ENCODE results near the gene SUPT4H1. TPM values are rescaled to one million over a fixed set of nuclear protein-coding genes. Genes with fewer than 3 reads are reported as not detected.

The SUPT4H1 gene
- total and polyA plus RNA-seq, 9 of the 15 experiments (the other 6 are each of a cell fraction or from before 2014, with no cell fraction given), result 62.1 to 320 (median 117) TPM

DNA sequence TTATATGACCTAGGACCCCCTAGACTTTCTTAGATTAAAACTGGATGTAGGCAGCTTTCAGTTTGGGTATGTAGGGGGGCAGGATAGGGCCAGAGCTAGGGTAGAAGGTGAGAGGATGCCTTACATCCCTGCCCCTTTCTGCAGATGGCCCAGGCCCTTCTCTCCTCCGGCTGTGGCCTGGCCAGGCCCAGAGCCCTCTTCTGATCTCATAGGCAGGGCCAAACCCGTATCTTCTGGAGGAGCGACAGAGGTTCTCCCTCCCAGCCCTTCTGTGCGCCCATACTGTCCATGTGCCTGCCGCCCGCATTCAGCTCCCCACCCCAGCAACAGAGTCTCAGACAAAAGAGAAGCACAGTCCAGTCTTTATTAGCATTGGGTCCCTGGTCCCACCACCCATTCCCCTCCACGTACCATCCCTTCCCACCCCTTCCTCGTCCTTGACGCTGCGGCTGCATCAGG lies 21.4 kb downstream of the SUPT4H1 start (continued):
- TF ChIP-seq, protein P1, sequence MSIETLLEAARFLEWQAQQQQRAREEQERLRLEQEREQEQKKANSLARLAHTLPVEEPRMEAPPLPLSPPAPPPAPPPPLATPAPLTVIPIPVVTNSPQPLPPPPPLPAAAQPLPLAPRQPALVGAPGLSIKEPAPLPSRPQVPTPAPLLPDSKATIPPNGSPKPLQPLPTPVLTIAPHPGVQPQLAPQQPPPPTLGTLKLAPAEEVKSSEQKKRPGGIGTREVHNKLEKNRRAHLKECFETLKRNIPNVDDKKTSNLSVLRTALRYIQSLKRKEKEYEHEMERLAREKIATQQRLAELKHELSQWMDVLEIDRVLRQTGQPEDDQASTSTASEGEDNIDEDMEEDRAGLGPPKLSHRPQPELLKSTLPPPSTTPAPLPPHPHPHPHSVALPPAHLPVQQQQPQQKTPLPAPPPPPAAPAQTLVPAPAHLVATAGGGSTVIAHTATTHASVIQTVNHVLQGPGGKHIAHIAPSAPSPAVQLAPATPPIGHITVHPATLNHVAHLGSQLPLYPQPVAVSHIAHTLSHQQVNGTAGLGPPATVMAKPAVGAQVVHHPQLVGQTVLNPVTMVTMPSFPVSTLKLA (conservative IDR thresholded peaks at IDR 0.05), result peak in 1 of 2 experiments; percentile 66; a peak in 1 of 4 replicates
- peak; percentile 95 for TF ChIP-seq HNRNPUL1 (IDR thresholded peaks at IDR 0.05; ENCODE audit: low read length)
- TF ChIP-seq CAMTA2 (CRISPR knock-in tag; conservative IDR thresholded peaks at IDR 0.05), result no peak
- TF ChIP-seq, protein P2, sequence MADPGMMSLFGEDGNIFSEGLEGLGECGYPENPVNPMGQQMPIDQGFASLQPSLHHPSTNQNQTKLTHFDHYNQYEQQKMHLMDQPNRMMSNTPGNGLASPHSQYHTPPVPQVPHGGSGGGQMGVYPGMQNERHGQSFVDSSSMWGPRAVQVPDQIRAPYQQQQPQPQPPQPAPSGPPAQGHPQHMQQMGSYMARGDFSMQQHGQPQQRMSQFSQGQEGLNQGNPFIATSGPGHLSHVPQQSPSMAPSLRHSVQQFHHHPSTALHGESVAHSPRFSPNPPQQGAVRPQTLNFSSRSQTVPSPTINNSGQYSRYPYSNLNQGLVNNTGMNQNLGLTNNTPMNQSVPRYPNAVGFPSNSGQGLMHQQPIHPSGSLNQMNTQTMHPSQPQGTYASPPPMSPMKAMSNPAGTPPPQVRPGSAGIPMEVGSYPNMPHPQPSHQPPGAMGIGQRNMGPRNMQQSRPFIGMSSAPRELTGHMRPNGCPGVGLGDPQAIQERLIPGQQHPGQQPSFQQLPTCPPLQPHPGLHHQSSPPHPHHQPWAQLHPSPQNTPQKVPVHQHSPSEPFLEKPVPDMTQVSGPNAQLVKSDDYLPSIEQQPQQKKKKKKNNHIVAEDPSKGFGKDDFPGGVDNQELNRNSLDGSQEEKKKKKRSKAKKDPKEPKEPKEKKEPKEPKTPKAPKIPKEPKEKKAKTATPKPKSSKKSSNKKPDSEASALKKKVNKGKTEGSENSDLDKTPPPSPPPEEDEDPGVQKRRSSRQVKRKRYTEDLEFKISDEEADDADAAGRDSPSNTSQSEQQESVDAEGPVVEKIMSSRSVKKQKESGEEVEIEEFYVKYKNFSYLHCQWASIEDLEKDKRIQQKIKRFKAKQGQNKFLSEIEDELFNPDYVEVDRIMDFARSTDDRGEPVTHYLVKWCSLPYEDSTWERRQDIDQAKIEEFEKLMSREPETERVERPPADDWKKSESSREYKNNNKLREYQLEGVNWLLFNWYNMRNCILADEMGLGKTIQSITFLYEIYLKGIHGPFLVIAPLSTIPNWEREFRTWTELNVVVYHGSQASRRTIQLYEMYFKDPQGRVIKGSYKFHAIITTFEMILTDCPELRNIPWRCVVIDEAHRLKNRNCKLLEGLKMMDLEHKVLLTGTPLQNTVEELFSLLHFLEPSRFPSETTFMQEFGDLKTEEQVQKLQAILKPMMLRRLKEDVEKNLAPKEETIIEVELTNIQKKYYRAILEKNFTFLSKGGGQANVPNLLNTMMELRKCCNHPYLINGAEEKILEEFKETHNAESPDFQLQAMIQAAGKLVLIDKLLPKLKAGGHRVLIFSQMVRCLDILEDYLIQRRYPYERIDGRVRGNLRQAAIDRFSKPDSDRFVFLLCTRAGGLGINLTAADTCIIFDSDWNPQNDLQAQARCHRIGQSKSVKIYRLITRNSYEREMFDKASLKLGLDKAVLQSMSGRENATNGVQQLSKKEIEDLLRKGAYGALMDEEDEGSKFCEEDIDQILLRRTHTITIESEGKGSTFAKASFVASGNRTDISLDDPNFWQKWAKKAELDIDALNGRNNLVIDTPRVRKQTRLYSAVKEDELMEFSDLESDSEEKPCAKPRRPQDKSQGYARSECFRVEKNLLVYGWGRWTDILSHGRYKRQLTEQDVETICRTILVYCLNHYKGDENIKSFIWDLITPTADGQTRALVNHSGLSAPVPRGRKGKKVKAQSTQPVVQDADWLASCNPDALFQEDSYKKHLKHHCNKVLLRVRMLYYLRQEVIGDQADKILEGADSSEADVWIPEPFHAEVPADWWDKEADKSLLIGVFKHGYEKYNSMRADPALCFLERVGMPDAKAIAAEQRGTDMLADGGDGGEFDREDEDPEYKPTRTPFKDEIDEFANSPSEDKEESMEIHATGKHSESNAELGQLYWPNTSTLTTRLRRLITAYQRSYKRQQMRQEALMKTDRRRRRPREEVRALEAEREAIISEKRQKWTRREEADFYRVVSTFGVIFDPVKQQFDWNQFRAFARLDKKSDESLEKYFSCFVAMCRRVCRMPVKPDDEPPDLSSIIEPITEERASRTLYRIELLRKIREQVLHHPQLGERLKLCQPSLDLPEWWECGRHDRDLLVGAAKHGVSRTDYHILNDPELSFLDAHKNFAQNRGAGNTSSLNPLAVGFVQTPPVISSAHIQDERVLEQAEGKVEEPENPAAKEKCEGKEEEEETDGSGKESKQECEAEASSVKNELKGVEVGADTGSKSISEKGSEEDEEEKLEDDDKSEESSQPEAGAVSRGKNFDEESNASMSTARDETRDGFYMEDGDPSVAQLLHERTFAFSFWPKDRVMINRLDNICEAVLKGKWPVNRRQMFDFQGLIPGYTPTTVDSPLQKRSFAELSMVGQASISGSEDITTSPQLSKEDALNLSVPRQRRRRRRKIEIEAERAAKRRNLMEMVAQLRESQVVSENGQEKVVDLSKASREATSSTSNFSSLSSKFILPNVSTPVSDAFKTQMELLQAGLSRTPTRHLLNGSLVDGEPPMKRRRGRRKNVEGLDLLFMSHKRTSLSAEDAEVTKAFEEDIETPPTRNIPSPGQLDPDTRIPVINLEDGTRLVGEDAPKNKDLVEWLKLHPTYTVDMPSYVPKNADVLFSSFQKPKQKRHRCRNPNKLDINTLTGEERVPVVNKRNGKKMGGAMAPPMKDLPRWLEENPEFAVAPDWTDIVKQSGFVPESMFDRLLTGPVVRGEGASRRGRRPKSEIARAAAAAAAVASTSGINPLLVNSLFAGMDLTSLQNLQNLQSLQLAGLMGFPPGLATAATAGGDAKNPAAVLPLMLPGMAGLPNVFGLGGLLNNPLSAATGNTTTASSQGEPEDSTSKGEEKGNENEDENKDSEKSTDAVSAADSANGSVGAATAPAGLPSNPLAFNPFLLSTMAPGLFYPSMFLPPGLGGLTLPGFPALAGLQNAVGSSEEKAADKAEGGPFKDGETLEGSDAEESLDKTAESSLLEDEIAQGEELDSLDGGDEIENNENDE (IDR thresholded peaks at IDR 0.05; ENCODE audit: low read depth, low read length), result peak; percentile 4
- TF ChIP-seq ZFP36 (IDR thresholded peaks at IDR 0.05; ENCODE audit: low read depth, low read length, partially characterized antibody), result no peak
- TF ChIP-seq SIN3A (IDR thresholded peaks at IDR 0.05; ENCODE audit: borderline replicate concordance in 2 of 2, control insufficient read depth in 1 of 2, low read depth in 2 of 2, low read length in 2 of 2), result no peak; a peak in 1 of 4 replicates
- TF ChIP-seq TEAD4 (IDR thresholded peaks at IDR 0.05; ENCODE audit: low read length), result no peak
- TF ChIP-seq TEAD4 (CRISPR knock-in tag; IDR thresholded peaks at IDR 0.05; ENCODE audit: borderline replicate concordance), result no peak
- no peak for TF ChIP-seq MCM3 (IDR thresholded peaks at IDR 0.05)
- no peak for TF ChIP-seq TEAD2 (tag; IDR thresholded peaks at IDR 0.05)
